SIG-M5 (cell line): ENCODE measurements around the gene ZBTB6.

Experiments used
- DNase-seq: peaks from one replicate; lab custom pipeline; 2025; lab: John Stamatoyannopoulos, UW

ZBTB6 gene

GRCh38 chr9:122912964-122913673, at the start of gene ZBTB6:
ZBTB6 (minus strand) TSS chr9:122913323; CDS start chr9:122912072, 1,251 bp downstream.
- DNase-seq = peak; percentile 30

GRCh38 chr9:122961139-122961538, 48.0 kb upstream of the ZBTB6 start:
- DNase-seq = no peak

GRCh38 chr9:122955961-122956360, 42.8 kb upstream of the ZBTB6 start:
- DNase-seq = no peak

- no peak for DNase-seq
These were observed 41.1 kb upstream of the ZBTB6 start for GRCh38 chr9:122954253-122954691.

GRCh38 chr9:122951056-122951455, 37.9 kb upstream of the ZBTB6 start:
- no peak for DNase-seq

GRCh38 chr9:122950263-122950662, 37.1 kb upstream of the ZBTB6 start:
- no peak for DNase-seq

GRCh38 chr9:122949696-122950095, 36.6 kb upstream of the ZBTB6 start:
- DNase-seq = no peak

GRCh38 chr9:122948313-122948712, 35.2 kb upstream of the ZBTB6 start:
- no peak for DNase-seq

- no peak for DNase-seq
These were observed 33.4 kb upstream of the ZBTB6 start for GRCh38 chr9:122946461-122947005.

- DNase-seq = no peak
These were observed 32.1 kb upstream of the ZBTB6 start for GRCh38 chr9:122944960-122945888.

GRCh38 chr9:122941582-122942234, 28.6 kb upstream of the ZBTB6 start:
- DNase-seq = no peak

GRCh38 chr9:122940749-122941581, 27.8 kb upstream of the ZBTB6 start, which contains the start of gene RABGAP1:
RABGAP1 (plus strand) TSS chr9:122941020; CDS start chr9:122957060, 16,040 bp downstream.
- peak; percentile 51 for DNase-seq

- no peak for DNase-seq
These were observed 27.3 kb upstream of the ZBTB6 start for GRCh38 chr9:122940454-122940748.

GRCh38 chr9:122939601-122940000, 26.5 kb upstream of the ZBTB6 start:
- no peak for DNase-seq

GRCh38 chr9:122936883-122937282, 23.8 kb upstream of the ZBTB6 start:
- no peak for DNase-seq

GRCh38 chr9:122936464-122936863, 23.3 kb upstream of the ZBTB6 start:
- DNase-seq = no peak

GRCh38 chr9:122931226-122932121, 18.4 kb upstream of the ZBTB6 start, which contains the start of gene ZBTB26:
ZBTB26 (minus strand) TSS chr9:122931512; CDS start chr9:122919934, 11,578 bp downstream.
- peak; percentile 42 for DNase-seq

- DNase-seq = no peak
These were observed 17.6 kb upstream of the ZBTB6 start for GRCh38 chr9:122930541-122931225.

- no peak for DNase-seq
These were observed 16.8 kb upstream of the ZBTB6 start for GRCh38 chr9:122929796-122930354.
